Trophoblast cell (in vitro differentiated cells and primary cell): ENCODE results near the gene OPCML.

Source experiments
- DNase-seq, 2 donors: peaks; one replicate each; pipeline ENCODE4 v3.0.0-alpha.2; 2016
- H2AFZ ChIP-seq: 2 replicates; pipeline ENCODE4 v1.6.1; 2013; ENCODE audit warnings: low read length, moderate library complexity, mild to moderate bottlenecking; ENCODE audit not compliant: insufficient read depth, poor library complexity
- H2AK5ac ChIP-seq: 2 replicates; pipeline ENCODE4 v1.6.1; 2013; ENCODE audit warnings: mild to moderate bottlenecking, low read length
- H2BK120ac ChIP-seq: 2 replicates; pipeline ENCODE4 v1.6.1; 2013; ENCODE audit warnings: low read length, mild to moderate bottlenecking, moderate library complexity; ENCODE audit not compliant: insufficient read depth, poor library complexity
- H2BK12ac ChIP-seq: 2 replicates; pipeline ENCODE4 v1.6.1; 2013; ENCODE audit warnings: mild to moderate bottlenecking, low read length, moderate library complexity
- H2BK5ac ChIP-seq: 2 replicates; pipeline ENCODE4 v1.6.1; 2013; ENCODE audit warnings: low read length, low read depth, moderate library complexity, mild to moderate bottlenecking; ENCODE audit not compliant: poor library complexity
- H3K14ac ChIP-seq: 2 replicates; pipeline ENCODE4 v1.6.1; 2013; ENCODE audit warnings: mild to moderate bottlenecking, low read length
- H3K18ac ChIP-seq: 2 replicates; pipeline ENCODE4 v1.6.1; 2013; ENCODE audit warnings: mild to moderate bottlenecking, low read length
- H3K23ac ChIP-seq: 2 replicates; pipeline ENCODE4 v1.6.1; 2013; ENCODE audit warnings: low read length
- H3K27ac ChIP-seq: 2 replicates; pipeline ENCODE4 v1.5.1; 2013; ENCODE audit warnings: low read depth, mild to moderate bottlenecking, inconsistent platforms, low read length, moderate library complexity
- H3K27me3 ChIP-seq: 2 replicates; pipeline ENCODE4 v1.6.1; 2013; ENCODE audit warnings: inconsistent platforms, mild to moderate bottlenecking, low read length, moderate library complexity; ENCODE audit not compliant: insufficient read depth
- H3K36me3 ChIP-seq, 2 experiments: 1 replicate in 1 of 2; 2 replicates in 1 of 2; pipeline ENCODE4 v1.6.1; 2013; ENCODE audit warnings: low read length in 2 of 2, mild to moderate bottlenecking in 2 of 2, moderate library complexity in 1 of 2; ENCODE audit not compliant: insufficient read depth in 2 of 2, control insufficient read depth in 1 of 2
- H3K4ac ChIP-seq: 2 replicates; pipeline ENCODE4 v1.6.1; 2013; ENCODE audit warnings: low read depth, mild to moderate bottlenecking, low read length, moderate library complexity
- H3K4me1 ChIP-seq, 2 experiments: 1 replicate in 1 of 2; 2 replicates in 1 of 2; pipeline ENCODE4 v1.6.1; 2013; ENCODE audit warnings: low read length in 2 of 2, mild to moderate bottlenecking in 2 of 2, moderate library complexity in 1 of 2; ENCODE audit not compliant: insufficient read depth in 2 of 2, control insufficient read depth in 1 of 2
- H3K4me2 ChIP-seq: 2 replicates; pipeline ENCODE4 v1.6.1; 2013; ENCODE audit warnings: inconsistent platforms, mild to moderate bottlenecking, low read length, moderate library complexity
- H3K4me3 ChIP-seq: 2 replicates; pipeline ENCODE4 v1.5.1; 2013; ENCODE audit warnings: mild to moderate bottlenecking, low read depth, low read length, inconsistent platforms
- H3K79me1 ChIP-seq: one replicate; pipeline ENCODE4 v1.6.1; 2013; ENCODE audit warnings: low read length
- H3K79me2 ChIP-seq: 2 replicates; pipeline ENCODE4 v1.6.1; 2013; ENCODE audit warnings: low read length, mild to moderate bottlenecking; ENCODE audit not compliant: control insufficient read depth, insufficient read depth, poor library complexity
- H3K9ac ChIP-seq: 2 replicates; pipeline ENCODE4 v1.6.1; 2013; ENCODE audit warnings: mild to moderate bottlenecking, low read length
- H3K9me3 ChIP-seq: 2 replicates; pipeline ENCODE4 v1.6.1; 2013; ENCODE audit warnings: low read depth, mild to moderate bottlenecking, control low read depth, inconsistent platforms, low read length; ENCODE audit not compliant: insufficient read depth
- H4K12ac ChIP-seq: 2 replicates; pipeline ENCODE4 v1.6.1; 2013; ENCODE audit warnings: low read depth, mild to moderate bottlenecking, low read length, moderate library complexity
- H4K8ac ChIP-seq: 2 replicates; pipeline ENCODE4 v1.6.1; 2013; ENCODE audit warnings: low read depth, mild to moderate bottlenecking, low read length, moderate library complexity
- H4K91ac ChIP-seq: one replicate; pipeline ENCODE4 v1.6.1; 2013; ENCODE audit warnings: low read depth, mild to moderate bottlenecking, low read length, moderate library complexity
- WGBS: extraction: QIAGEN DNeasy Blood & Tissue Kit; methylation state at CpG from one replicate; pipeline ENCODE4 v1.1.7; 2013; ENCODE audit warnings: missing lambda C conversion rate; ENCODE audit not compliant: insufficient read length, insufficient coverage; ENCODE audit errors: extremely low coverage; 5-methylcytosine and 5-hydroxymethylcytosine counted together

OPCML gene

DNA sequence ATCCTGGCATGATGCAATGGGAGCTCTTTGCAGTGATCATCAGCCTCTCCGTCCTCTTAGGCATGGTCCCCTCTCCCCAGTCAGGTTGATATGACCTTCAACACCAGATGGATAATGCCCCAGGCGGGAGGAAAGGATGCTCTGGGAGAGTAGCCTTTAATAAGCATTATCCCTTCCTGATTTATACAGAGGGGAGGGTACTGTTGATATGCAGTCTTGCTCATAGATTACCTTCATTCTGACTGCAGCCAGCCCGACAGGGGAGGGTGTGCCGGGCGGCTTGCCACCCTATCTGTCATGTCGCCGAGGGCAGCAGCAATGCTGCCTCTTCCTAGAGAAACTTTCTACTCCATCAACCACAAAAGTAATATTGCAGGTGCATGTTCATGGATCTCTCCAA lies 497.4 kb downstream of the OPCML start:
- Histone ChIP-seq H3K36me3 (no peaks in the 10 kb centered on the region), H3K18ac (no peak overlapping the region), H2BK120ac (no peak overlapping the region), H2BK5ac (no peak overlapping the region), H4K12ac (no peak overlapping the region), H3K23ac (no peak overlapping the region), H2AK5ac (no peak overlapping the region), H2BK12ac (no peak overlapping the region), H4K91ac (no peak overlapping the region), H4K8ac (no peak overlapping the region), H3K79me2 (no peaks in the 10 kb centered on the region), H3K14ac (no peak overlapping the region), H3K79me1 (no peaks in the 10 kb centered on the region), H3K4me2 (no peak overlapping the region), H3K4me1 (no peaks in the 10 kb centered on the region), H3K4me3 (no peak overlapping the region), H3K27me3 (peaks cover 2% of the 10 kb centered on the region), H3K27ac (no peak overlapping the region), H3K9me3 (no peaks in the 10 kb centered on the region), H3K4ac (no peak overlapping the region), H2AFZ (no peak overlapping the region), H3K9ac (no peak overlapping the region)
- no CpG with 5 or more reads among the region's 7 CpGs for WGBS
- DNase-seq = no peak

DNA sequence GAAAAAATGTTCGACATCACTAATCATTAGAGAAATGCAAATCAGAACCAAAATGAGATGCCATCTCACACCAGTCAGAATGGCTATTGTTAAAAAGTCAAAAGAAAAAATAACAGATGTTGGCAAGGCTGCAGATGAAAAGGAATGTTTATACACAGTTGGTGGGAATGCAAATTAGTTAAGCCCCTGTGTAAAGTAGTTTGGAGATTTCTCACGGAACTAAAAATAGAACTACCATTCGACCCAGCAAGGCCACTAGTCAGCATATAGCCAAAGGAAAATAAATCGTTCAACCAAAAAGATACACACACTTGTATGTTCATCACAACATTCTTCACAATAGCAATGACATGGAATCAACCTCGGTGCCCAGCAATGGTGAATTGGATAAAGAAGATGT lies 503.2 kb downstream of the OPCML start:
- no peak overlapping the region for H3K9ac ChIP-seq
- no peak overlapping the region for H3K4me3 ChIP-seq
- no peak overlapping the region for H4K12ac ChIP-seq
- H3K9me3 ChIP-seq = peaks cover 4% of the 10 kb centered on the region
- no peak overlapping the region for H2BK12ac ChIP-seq
- H2AFZ ChIP-seq = no peak overlapping the region
- no CpG with 5 or more reads among the region's 5 CpGs for WGBS
- H2BK5ac ChIP-seq = no peak overlapping the region
- H4K8ac ChIP-seq = no peak overlapping the region
- H3K79me1 ChIP-seq = no peaks in the 10 kb centered on the region
- H3K4ac ChIP-seq = no peak overlapping the region
- H3K18ac ChIP-seq = no peak overlapping the region
- H2AK5ac ChIP-seq = no peak overlapping the region
- H3K14ac ChIP-seq = no peak overlapping the region
- H4K91ac ChIP-seq = no peak overlapping the region
- no peak overlapping the region for H3K23ac ChIP-seq
- no peaks in the 10 kb centered on the region for H3K36me3 ChIP-seq
- DNase-seq = no peak
- no peak overlapping the region for H3K4me2 ChIP-seq
- H3K27ac ChIP-seq = no peak overlapping the region
- no peaks in the 10 kb centered on the region for H3K27me3 ChIP-seq
- no peak overlapping the region for H2BK120ac ChIP-seq
- H3K4me1 ChIP-seq = no peaks in the 10 kb centered on the region
- H3K79me2 ChIP-seq = no peaks in the 10 kb centered on the region

DNA sequence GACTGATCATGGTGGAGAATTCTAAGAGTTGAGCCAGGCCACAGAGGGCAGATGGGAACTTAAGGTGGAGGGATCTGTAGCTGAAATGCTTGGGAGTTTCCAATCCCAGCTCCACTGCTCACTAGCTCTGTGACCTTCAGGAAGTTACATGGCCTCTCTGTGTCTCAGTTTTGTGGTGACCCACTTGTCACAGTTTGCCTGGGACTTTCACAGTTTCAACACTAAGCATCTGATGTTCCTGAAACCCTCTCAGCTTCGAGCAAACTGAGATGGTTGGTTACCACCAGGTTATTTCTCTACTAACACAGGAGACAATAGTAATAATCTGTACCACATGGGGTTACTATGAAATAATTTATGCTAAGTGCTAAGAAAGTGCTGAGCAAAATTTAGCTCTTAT lies 505.3 kb downstream of the OPCML start:
- Histone ChIP-seq H3K4ac (no peak overlapping the region), H3K23ac (no peak overlapping the region)
- WGBS = no CpG with 5 or more reads among the region's 1 CpG

DNA sequence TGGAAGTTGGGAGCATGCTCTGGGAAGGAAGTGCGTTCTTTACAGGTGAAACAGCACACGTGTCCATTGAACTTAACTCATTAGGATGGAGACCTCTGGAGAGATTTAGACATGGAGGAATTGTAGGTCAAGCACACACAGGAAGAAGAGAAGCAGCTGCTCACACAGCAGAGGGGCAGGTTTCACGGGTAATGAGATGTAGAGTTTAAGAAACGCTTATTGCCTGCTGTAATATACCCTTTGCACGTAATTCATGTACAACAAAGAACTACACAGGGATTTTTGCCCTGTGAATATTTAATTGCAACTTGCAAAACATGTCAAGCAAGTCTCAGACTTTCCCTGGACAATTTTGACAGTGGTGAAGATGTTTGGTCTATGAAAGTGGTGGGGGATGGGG lies 508.0 kb downstream of the OPCML start:
- Histone ChIP-seq H3K14ac (no peak overlapping the region), H4K91ac (no peak overlapping the region), H4K12ac (no peak overlapping the region), H3K79me1 (no peaks in the 10 kb centered on the region), H2AFZ (no peak overlapping the region), H2BK120ac (no peak overlapping the region), H2AK5ac (no peak overlapping the region), H3K9me3 (peaks cover 4% of the 10 kb centered on the region), H3K79me2 (no peaks in the 10 kb centered on the region), H3K4me2 (no peak overlapping the region), H3K9ac (no peak overlapping the region), H3K4me1 (no peaks in the 10 kb centered on the region), H3K23ac (no peak overlapping the region), H3K18ac (no peak overlapping the region), H3K4ac (no peak overlapping the region), H3K4me3 (no peak overlapping the region), H2BK5ac (no peak overlapping the region), H4K8ac (no peak overlapping the region), H2BK12ac (no peak overlapping the region), H3K36me3 (no peaks in the 10 kb centered on the region), H3K27me3 (no peaks in the 10 kb centered on the region), H3K27ac (no peak overlapping the region)
- no peak for DNase-seq
- no CpG with 5 or more reads among the region's 5 CpGs for WGBS

More for the DNA sequence above, 505.3 kb downstream of the OPCML start:
- H3K18ac ChIP-seq = no peak overlapping the region
- no peak overlapping the region for H2BK12ac ChIP-seq
- H3K4me1 ChIP-seq = no peaks in the 10 kb centered on the region
- no peak overlapping the region for H3K27ac ChIP-seq
- H3K36me3 ChIP-seq = no peaks in the 10 kb centered on the region
- H4K12ac ChIP-seq = no peak overlapping the region
- no peak overlapping the region for H2AK5ac ChIP-seq
- H3K9ac ChIP-seq = no peak overlapping the region
- peaks cover 4% of the 10 kb centered on the region for H3K9me3 ChIP-seq
- H2BK120ac ChIP-seq = no peak overlapping the region
- H3K79me2 ChIP-seq = no peaks in the 10 kb centered on the region
- H3K14ac ChIP-seq = no peak overlapping the region
- no peak for DNase-seq
- no peak overlapping the region for H3K4me3 ChIP-seq
- H4K8ac ChIP-seq = no peak overlapping the region
- H3K4me2 ChIP-seq = no peak overlapping the region
- no peaks in the 10 kb centered on the region for H3K27me3 ChIP-seq
- H4K91ac ChIP-seq = no peak overlapping the region
- H2AFZ ChIP-seq = no peak overlapping the region
- no peak overlapping the region for H2BK5ac ChIP-seq
- no peaks in the 10 kb centered on the region for H3K79me1 ChIP-seq
